ENCODE data around the gene USP11.

USP11 gene

GRCh38 chrX:47242321-47242720 lies 9.5 kb downstream of the USP11 start:
- H3K4me3 ChIP-seq (ENCODE audit: low read depth, low read length): no peak overlapping the region
- ChIA-PET POLR2A (no interaction called here), CTCF (interaction anchor here (0.7 kb wide), 1 partner anchor 69 kb away, joined by 3 read pairs; no protein-coding TSS in a partner anchor)
- no peaks in the 10 kb centered on the region for H3K9me3 ChIP-seq (ENCODE audit: control insufficient read depth, insufficient read depth, low read depth, low read length)
- H3K27ac ChIP-seq (ENCODE audit: extremely low read depth, low read depth, low read length): no peak overlapping the region
- peaks cover 30 to 82% of the 10 kb centered on the region in 2 experiments for H3K36me3 ChIP-seq (ENCODE audit: control insufficient read depth in 2 of 2, insufficient read depth in 1 of 2, low read length in 2 of 2)
- H3K4me1 ChIP-seq (ENCODE audit: control insufficient read depth, insufficient read depth, low read length): no peaks in the 10 kb centered on the region
- TF ChIP-seq TRIM28 (IDR thresholded peaks at IDR 0.05; ENCODE audit: borderline replicate concordance, low read length) (no peak), ZNF76 (tag by site-specific recombination; IDR thresholded peaks at IDR 0.05; ENCODE audit: borderline replicate concordance, low read depth) (no peak), ZBTB48 (tag by site-specific recombination; IDR thresholded peaks at IDR 0.05) (no peak), ZNF596 (tag by site-specific recombination; IDR thresholded peaks at IDR 0.05) (no peak), BCL11A (tag by site-specific recombination; IDR thresholded peaks at IDR 0.05; ENCODE audit: low read depth) (no peak)

DNA sequence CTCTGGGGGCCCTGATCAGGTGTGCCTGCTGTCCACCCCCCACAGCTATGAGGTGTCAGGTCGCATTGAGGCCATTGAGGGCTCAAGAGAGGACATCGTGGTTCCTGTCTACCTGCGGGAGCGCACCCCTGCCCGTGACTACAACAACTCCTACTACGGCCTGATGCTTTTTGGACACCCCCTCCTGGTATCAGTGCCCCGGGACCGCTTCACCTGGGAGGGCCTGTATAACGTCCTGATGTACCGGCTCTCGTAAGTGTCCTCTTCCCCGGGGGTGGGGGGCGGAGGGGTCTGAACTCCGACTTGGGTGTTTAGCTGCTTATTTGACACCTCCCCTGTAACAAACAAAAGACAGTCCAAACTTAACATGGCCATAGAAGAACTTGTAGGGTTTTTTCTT lies 10.5 kb downstream of the USP11 start:
- Histone ChIP-seq H3K4me1 (ENCODE audit: control insufficient read depth, insufficient read depth, low read length) (no peaks in the 10 kb centered on the region), H3K27ac (ENCODE audit: extremely low read depth, low read depth, low read length) (0 out of 2 replicates have a peak overlapping the region, but pooled peaks have one; percentile 27), H3K36me3 (ENCODE audit: control insufficient read depth in 2 of 2, insufficient read depth in 1 of 2, low read length in 2 of 2) (peaks cover 30 to 92% of the 10 kb centered on the region in 2 experiments), H3K4me3 (ENCODE audit: low read depth, low read length) (no peak overlapping the region), H3K9me3 (ENCODE audit: control insufficient read depth, insufficient read depth, low read depth, low read length) (no peaks in the 10 kb centered on the region)
- TF ChIP-seq, protein P1, sequence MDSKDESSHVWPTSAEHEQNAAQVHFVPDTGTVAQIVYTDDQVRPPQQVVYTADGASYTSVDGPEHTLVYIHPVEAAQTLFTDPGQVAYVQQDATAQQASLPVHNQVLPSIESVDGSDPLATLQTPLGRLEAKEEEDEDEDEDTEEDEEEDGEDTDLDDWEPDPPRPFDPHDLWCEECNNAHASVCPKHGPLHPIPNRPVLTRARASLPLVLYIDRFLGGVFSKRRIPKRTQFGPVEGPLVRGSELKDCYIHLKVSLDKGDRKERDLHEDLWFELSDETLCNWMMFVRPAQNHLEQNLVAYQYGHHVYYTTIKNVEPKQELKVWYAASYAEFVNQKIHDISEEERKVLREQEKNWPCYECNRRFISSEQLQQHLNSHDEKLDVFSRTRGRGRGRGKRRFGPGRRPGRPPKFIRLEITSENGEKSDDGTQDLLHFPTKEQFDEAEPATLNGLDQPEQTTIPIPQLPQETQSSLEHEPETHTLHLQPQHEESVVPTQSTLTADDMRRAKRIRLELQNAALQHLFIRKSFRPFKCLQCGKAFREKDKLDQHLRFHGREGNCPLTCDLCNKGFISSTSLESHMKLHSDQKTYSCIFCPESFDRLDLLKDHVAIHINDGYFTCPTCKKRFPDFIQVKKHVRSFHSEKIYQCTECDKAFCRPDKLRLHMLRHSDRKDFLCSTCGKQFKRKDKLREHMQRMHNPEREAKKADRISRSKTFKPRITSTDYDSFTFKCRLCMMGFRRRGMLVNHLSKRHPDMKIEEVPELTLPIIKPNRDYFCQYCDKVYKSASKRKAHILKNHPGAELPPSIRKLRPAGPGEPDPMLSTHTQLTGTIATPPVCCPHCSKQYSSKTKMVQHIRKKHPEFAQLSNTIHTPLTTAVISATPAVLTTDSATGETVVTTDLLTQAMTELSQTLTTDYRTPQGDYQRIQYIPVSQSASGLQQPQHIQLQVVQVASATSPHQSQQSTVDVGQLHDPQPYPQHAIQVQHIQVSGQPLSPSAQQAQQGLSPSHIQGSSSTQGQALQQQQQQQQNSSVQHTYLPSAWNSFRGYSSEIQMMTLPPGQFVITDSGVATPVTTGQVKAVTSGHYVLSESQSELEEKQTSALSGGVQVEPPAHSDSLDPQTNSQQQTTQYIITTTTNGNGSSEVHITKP (tag by site-specific recombination; IDR thresholded peaks at IDR 0.05): no peak
- TF ChIP-seq ZNF280D (tag by site-specific recombination; IDR thresholded peaks at IDR 0.05) (no peak), ZBTB21 (tag by site-specific recombination; IDR thresholded peaks at IDR 0.05) (no peak), ZNF677 (tag by site-specific recombination; IDR thresholded peaks at IDR 0.05) (no peak)
- ChIA-PET POLR2A (no interaction called here), CTCF (no interaction called here)

GRCh38 chrX:47244676-47245075 lies 11.9 kb downstream of the USP11 start:
- TF ChIP-seq ZNF768 (tag by site-specific recombination; IDR thresholded peaks at IDR 0.05) (no peak), ZBTB17 (tag by site-specific recombination; IDR thresholded peaks at IDR 0.05) (no peak), ZNF488 (tag by site-specific recombination; IDR thresholded peaks at IDR 0.05) (no peak), KLF7 (tag by site-specific recombination; IDR thresholded peaks at IDR 0.05; ENCODE audit: borderline replicate concordance) (no peak), ZNF202 (tag by site-specific recombination; IDR thresholded peaks at IDR 0.05; ENCODE audit: borderline replicate concordance) (no peak)
- TF ChIP-seq, protein P2, sequence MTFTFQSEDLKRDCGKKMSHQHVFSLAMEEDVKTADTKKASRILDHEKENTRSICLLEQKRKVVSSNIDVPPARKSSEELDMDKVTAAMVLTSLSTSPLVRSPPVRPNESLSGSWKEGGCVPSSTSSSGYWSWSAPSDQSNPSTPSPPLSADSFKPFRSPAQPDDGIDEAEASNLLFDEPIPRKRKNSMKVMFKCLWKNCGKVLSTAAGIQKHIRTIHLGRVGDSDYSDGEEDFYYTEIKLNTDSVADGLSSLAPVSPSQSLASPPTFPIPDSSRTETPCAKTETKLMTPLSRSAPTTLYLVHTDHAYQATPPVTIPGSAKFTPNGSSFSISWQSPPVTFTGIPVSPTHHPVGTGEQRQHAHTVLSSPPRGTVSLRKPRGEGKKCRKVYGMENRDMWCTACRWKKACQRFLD (tag by site-specific recombination; IDR thresholded peaks at IDR 0.05): no peak
- ChIA-PET CTCF (interaction anchor here (0.9 kb wide), 1 partner anchor 98 kb away, joined by 3 read pairs; no protein-coding TSS in a partner anchor), POLR2A (interaction anchor here (0.6 to 3.2 kb wide), 2 partner anchors 12 to 20 kb away, joined by 4 to 8 read pairs; partner anchors contain the start of gene USP11)
- H3K27ac ChIP-seq (ENCODE audit: extremely low read depth, low read depth, low read length): no peak overlapping the region
- H3K4me1 ChIP-seq (ENCODE audit: control insufficient read depth, insufficient read depth, low read length): no peaks in the 10 kb centered on the region
- H3K4me3 ChIP-seq (ENCODE audit: low read depth, low read length): no peak overlapping the region
- peaks cover 30 to 93% of the 10 kb centered on the region in 2 experiments for H3K36me3 ChIP-seq (ENCODE audit: control insufficient read depth in 2 of 2, insufficient read depth in 1 of 2, low read length in 2 of 2)
- no peaks in the 10 kb centered on the region for H3K9me3 ChIP-seq (ENCODE audit: control insufficient read depth, insufficient read depth, low read depth, low read length)
